ENCODE data around the gene REG4. TPM values are rescaled to one million over a fixed set of nuclear protein-coding genes. Genes with fewer than 3 reads are reported as not detected.
A peak's percentile ranks its signal among the peaks of the same experiment; 100 is the strongest.
"Not testable (repeated sequence)": the region's sequence is repeated elsewhere in the genome, so short reads cannot be mapped to it uniquely, and the experiment has no call there.

REG4 gene
- total RNA-seq, 2 experiments from 2014 or later = 1.8 to 7.5 TPM

- H3K9me3 Mint-ChIP-seq (ENCODE audit: low read depth) = no peaks in the 10 kb centered on the region
- H3K36me3 Mint-ChIP-seq = no peaks in the 10 kb centered on the region
- H3K27me3 Mint-ChIP-seq = peaks cover 9% of the 10 kb centered on the region
- ATAC-seq (no peak), DNase-seq (no peak)
- peak overlapping the region; percentile 22 for H3K27ac Mint-ChIP-seq
- peak overlapping the region; percentile 37 for H3K4me3 Mint-ChIP-seq
- CTCF ChIA-PET = interaction anchor here (1.6 to 4.0 kb wide), 2 partner anchors 10 to 11 kb away, joined by 6 to 25 read pairs; no protein-coding TSS in a partner anchor
- peaks cover 11% of the 10 kb centered on the region for H3K4me1 Mint-ChIP-seq
Measured at GRCh38 chr1:119799003-119799402, 12.3 kb downstream of the REG4 start.

- Mint-ChIP-seq H3K27ac (no peak overlapping the region), H3K4me1 (peaks cover 11% of the 10 kb centered on the region), H3K27me3 (peaks cover 8% of the 10 kb centered on the region), H3K36me3 (no peaks in the 10 kb centered on the region), H3K4me3 (no peak overlapping the region), H3K9me3 (ENCODE audit: low read depth) (no peaks in the 10 kb centered on the region)
- ATAC-seq (no peak), DNase-seq (no peak)
- CTCF ChIA-PET = interaction anchor here (4.0 kb wide), 1 partner anchor 11 kb away, joined by 25 read pairs; no protein-coding TSS in a partner anchor
Measured at GRCh38 chr1:119797606-119798005, 13.7 kb downstream of the REG4 start.

- no peak overlapping the region for H3K27ac Mint-ChIP-seq
- H3K36me3 Mint-ChIP-seq = no peaks in the 10 kb centered on the region
- peaks cover 11% of the 10 kb centered on the region for H3K4me1 Mint-ChIP-seq
Measured at GRCh38 chr1:119797162-119797561, 14.1 kb downstream of the REG4 start.

GRCh38 chr1:119795261-119796200, 15.7 kb downstream of the REG4 start:
- no peak for DNase-seq
- CTCF ChIA-PET = interaction anchor here (0.9 to 1.3 kb wide), 2 partner anchors 13 to 51 kb away, joined by 3 read pairs; no protein-coding TSS in a partner anchor
- Mint-ChIP-seq H3K9me3 (ENCODE audit: low read depth) (no peaks in the 10 kb centered on the region), H3K4me3 (no peak overlapping the region), H3K27me3 (peaks cover 23% of the 10 kb centered on the region), H3K36me3 (no peaks in the 10 kb centered on the region), H3K27ac (no peak overlapping the region), H3K4me1 (peaks cover 11% of the 10 kb centered on the region)
- no peak for ATAC-seq

More at GRCh38 chr1:119797162-119797561, 14.1 kb downstream of the REG4 start:
- ATAC-seq (no peak), DNase-seq (no peak)
- CTCF ChIA-PET = interaction anchor here (1.3 to 4.0 kb wide), 2 partner anchors 12 to 52 kb away, joined by 3 to 25 read pairs; no protein-coding TSS in a partner anchor
- Mint-ChIP-seq H3K27me3 (peaks cover 8% of the 10 kb centered on the region), H3K9me3 (ENCODE audit: low read depth) (no peaks in the 10 kb centered on the region), H3K4me3 (no peak overlapping the region)

DNA sequence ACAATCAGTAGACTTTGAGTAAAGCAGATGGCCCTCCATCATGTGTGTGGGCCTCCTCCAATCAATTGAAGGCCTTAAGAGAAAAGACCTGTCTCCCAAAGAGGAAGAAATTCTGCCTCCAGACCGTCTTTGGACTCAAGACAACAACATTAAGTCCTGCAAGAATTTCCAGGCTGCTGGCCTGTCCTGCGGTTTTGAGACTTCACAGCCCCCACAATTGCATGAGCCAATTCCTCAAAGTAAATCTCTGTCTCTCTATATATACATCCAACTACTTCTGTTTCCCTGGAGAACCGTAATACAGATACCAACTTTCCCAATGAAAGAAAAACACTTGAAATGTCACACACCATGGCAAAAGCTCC, 16.4 kb downstream of the REG4 start:
- ATAC-seq (no peak), DNase-seq (no peak)
- Mint-ChIP-seq H3K9me3 (ENCODE audit: low read depth) (no peaks in the 10 kb centered on the region), H3K27ac (no peak overlapping the region), H3K27me3 (peaks cover 28% of the 10 kb centered on the region), H3K36me3 (no peaks in the 10 kb centered on the region), H3K4me3 (no peak overlapping the region), H3K4me1 (peaks cover 6% of the 10 kb centered on the region)
- CTCF ChIA-PET = interaction anchor here (1.4 kb wide), 1 partner anchor 14 kb away, joined by 4 read pairs; no protein-coding TSS in a partner anchor

DNA sequence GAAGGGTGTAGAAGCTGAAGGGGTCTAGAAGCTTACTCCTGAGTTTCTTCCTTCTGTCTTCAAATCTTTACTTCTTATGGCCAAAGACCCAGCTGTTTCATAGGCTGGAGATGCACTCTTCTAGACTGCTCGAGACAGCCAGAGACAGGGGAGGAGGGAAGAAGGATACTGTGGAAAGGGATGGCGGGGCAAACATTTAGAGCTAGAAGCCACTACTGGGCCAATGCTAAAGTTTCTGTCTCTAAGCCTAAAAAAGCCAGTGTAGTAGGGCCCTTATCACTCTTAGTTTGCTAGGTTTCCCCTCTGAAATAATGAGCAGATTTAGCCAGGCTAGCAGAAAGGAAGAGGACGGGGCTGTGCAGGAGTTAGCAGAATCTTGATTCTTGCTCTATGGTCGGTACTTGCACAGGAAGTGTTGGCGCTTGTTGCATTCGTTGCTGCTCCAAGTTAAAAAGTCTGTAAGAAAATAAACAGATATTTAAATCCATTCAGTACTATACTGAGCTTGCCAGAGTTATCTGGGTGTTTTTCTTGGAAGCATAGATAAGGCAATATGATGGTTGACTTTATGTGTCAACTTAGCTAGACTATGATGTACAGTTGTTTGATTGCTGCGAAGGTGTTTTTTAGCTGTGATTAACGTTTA, 16.9 kb downstream of the REG4 start:
- ATAC-seq = no peak
- H3K27ac Mint-ChIP-seq = no peak overlapping the region
- H3K4me3 Mint-ChIP-seq = no peak overlapping the region
- no peaks in the 10 kb centered on the region for H3K36me3 Mint-ChIP-seq
- no peaks in the 10 kb centered on the region for H3K9me3 Mint-ChIP-seq (ENCODE audit: low read depth)
- DNase-seq = no peak
- H3K27me3 Mint-ChIP-seq = peaks cover 33% of the 10 kb centered on the region
- H3K4me1 Mint-ChIP-seq = peaks cover 4% of the 10 kb centered on the region
- CTCF ChIA-PET = interaction anchor here (1.1 to 1.4 kb wide), 2 partner anchors 14 to 50 kb away, joined by 3 to 4 read pairs; no protein-coding TSS in a partner anchor

DNA sequence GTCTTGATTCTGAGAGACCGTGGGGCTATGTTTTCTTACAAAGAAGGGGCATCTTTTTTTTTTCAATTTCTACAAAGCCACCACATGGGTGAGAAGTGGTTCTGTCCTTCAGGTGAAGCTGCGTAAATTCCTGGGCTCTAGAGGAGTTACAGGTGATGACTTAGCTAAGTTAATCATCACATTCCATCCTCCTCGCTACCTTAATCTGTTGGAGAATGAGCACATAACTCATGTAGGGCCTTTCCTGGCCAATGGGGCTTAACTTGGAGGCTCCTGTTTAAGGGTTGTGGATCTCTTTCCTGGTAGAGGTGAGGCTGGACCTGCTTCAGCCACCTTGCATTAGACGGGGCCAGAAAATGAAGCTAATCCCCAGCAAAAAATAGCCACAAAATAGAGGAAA, 19.9 kb downstream of the REG4 start:
- CTCF ChIA-PET = interaction anchor here (0.8 kb wide), 1 partner anchor 17 kb away, joined by 3 read pairs; no protein-coding TSS in a partner anchor
- peaks cover 12% of the 10 kb centered on the region for H3K4me1 Mint-ChIP-seq
- DNase-seq (no peak), ATAC-seq (no peak)
- H3K36me3 Mint-ChIP-seq = no peaks in the 10 kb centered on the region
- H3K27ac Mint-ChIP-seq = no peak overlapping the region
- H3K4me3 Mint-ChIP-seq = no peak overlapping the region
- peaks cover 35% of the 10 kb centered on the region for H3K27me3 Mint-ChIP-seq
- no peaks in the 10 kb centered on the region for H3K9me3 Mint-ChIP-seq (ENCODE audit: low read depth)

- CTCF ChIA-PET = interaction anchor here (3.3 kb wide), 1 partner anchor 18 kb away, joined by 12 read pairs; no protein-coding TSS in a partner anchor
- no peaks in the 10 kb centered on the region for H3K9me3 Mint-ChIP-seq (ENCODE audit: low read depth)
- DNase-seq (no peak), ATAC-seq (no peak)
- peaks cover 36% of the 10 kb centered on the region for H3K27me3 Mint-ChIP-seq
- H3K27ac Mint-ChIP-seq = no peak overlapping the region
- no peaks in the 10 kb centered on the region for H3K36me3 Mint-ChIP-seq
- H3K4me3 Mint-ChIP-seq = no peak overlapping the region
- H3K4me1 Mint-ChIP-seq = peaks cover 20% of the 10 kb centered on the region
Measured at GRCh38 chr1:119790451-119791198, 20.6 kb downstream of the REG4 start.

GRCh38 chr1:119787776-119788175, 23.5 kb downstream of the REG4 start:
- Mint-ChIP-seq H3K4me3 (no peak overlapping the region), H3K4me1 (peaks cover 39% of the 10 kb centered on the region), H3K27ac (no peak overlapping the region), H3K9me3 (ENCODE audit: low read depth) (no peaks in the 10 kb centered on the region), H3K36me3 (no peaks in the 10 kb centered on the region), H3K27me3 (peaks cover 57% of the 10 kb centered on the region)
- no peak for DNase-seq
- CTCF ChIA-PET = interaction anchor here (1.1 to 3.7 kb wide), 4 partner anchors 11 to 86 kb away, joined by 3 to 12 read pairs (median 9); no protein-coding TSS in a partner anchor
- no peak for ATAC-seq

GRCh38 chr1:119786473-119787050, 24.7 kb downstream of the REG4 start:
- peaks cover 39% of the 10 kb centered on the region for H3K4me1 Mint-ChIP-seq
- not testable (repeated sequence) for ATAC-seq; H3K9me3 Mint-ChIP-seq (ENCODE audit: low read depth); H3K36me3 Mint-ChIP-seq
- CTCF ChIA-PET = interaction anchor here (3.7 kb wide), 1 partner anchor 42 kb away, joined by 12 read pairs; no protein-coding TSS in a partner anchor
- DNase-seq = peak; percentile 62
- H3K27me3 Mint-ChIP-seq = peaks cover 63% of the 10 kb centered on the region
- H3K27ac Mint-ChIP-seq = peak overlapping the region; percentile 64
- peak overlapping the region; percentile 9 for H3K4me3 Mint-ChIP-seq

DNA sequence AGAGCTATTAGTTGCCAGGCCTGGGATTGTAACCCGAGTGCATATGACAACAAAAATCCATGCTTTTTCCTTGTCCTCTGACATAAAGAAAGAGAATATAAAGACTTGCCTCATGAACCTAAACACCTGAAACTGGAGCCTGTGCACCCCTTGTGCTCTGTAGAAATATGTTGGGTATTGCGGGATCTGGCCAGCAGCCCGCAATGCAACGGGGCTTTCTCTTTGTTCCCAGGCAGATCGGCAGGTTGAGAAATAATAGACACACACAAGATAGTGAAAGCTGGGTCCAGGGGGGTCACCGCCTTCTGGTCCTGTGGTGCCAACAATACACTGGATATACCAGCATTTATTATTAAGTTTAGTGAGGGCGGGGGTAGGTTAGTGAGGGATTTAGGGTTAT, 25.2 kb downstream of the REG4 start:
- H3K36me3 Mint-ChIP-seq; ATAC-seq; H3K9me3 Mint-ChIP-seq (ENCODE audit: low read depth); DNase-seq; H3K4me3 Mint-ChIP-seq: not testable (repeated sequence)
- Mint-ChIP-seq H3K27me3 (peaks cover 64% of the 10 kb centered on the region), H3K27ac (peak overlapping the region; percentile 64), H3K4me1 (peaks cover 39% of the 10 kb centered on the region)
- CTCF ChIA-PET = interaction anchor here (3.7 kb wide), 1 partner anchor 42 kb away, joined by 12 read pairs; no protein-coding TSS in a partner anchor

GRCh38 chr1:119784191-119784781, 27.0 kb downstream of the REG4 start:
- H3K4me1 Mint-ChIP-seq = peaks cover 39% of the 10 kb centered on the region
- no peak overlapping the region for H3K27ac Mint-ChIP-seq
- no peak for DNase-seq
- CTCF ChIA-PET = interaction anchor here (1.3 kb wide), 1 partner anchor 16 kb away, joined by 3 read pairs; the partner anchor contains the start of gene HMGCS2
- no peak overlapping the region for H3K4me3 Mint-ChIP-seq
- peaks cover 65% of the 10 kb centered on the region for H3K27me3 Mint-ChIP-seq
- ATAC-seq = no peak
- no peaks in the 10 kb centered on the region for H3K36me3 Mint-ChIP-seq
- no peaks in the 10 kb centered on the region for H3K9me3 Mint-ChIP-seq (ENCODE audit: low read depth)

All from activated CD8-positive, alpha-beta memory T cell treated with anti-CD3 and anti-CD28 coated beads, Interleukin-2, amount 10 ng/mL, durations not matched to agents 7 days and 5 days (primary cell).